H1 (cell line): ENCODE data around the gene ADSS1. TPM values are rescaled to one million over a fixed set of nuclear protein-coding genes. Genes with fewer than 3 reads are reported as not detected.

Experiments used
- CTCF ChIA-PET: fragments of 300-600 bp; sonication (Branson Sonifier 250); formaldehyde crosslinking; loops from one replicate; lab custom pipeline; 2021; ENCODE audit not compliant: partially characterized antibody; lab: Charles Lee
- POLR2A ChIA-PET: fragments of 300-600 bp; sonication (Branson Sonifier 250); formaldehyde crosslinking; loops from one replicate; lab custom pipeline; 2021; ENCODE audit warnings: inconsistent platforms; ENCODE audit not compliant: partially characterized antibody; lab: Charles Lee
- DNase-seq, 2 experiments: peaks; one replicate each; pipeline versions ENCODE4 v3.0.0 to v3.0.0-alpha.2; 2010 to 2022; ENCODE audit warnings: low spot score in 2 of 2, low read depth in 1 of 2, mixed read lengths in 1 of 2
- FAIRE-seq: peaks from 2 replicates; lab custom pipeline; 2011; peaks lifted over from hg19 to GRCh38; lab: Jason Lieb, UNC
- H2AFZ ChIP-seq: 2 replicates; pipeline ENCODE4 v1.8.1; 2012; ENCODE audit warnings: low read length, inconsistent platforms
- H2AK5ac ChIP-seq: 2 replicates; pipeline ENCODE4 v1.6.1; 2013; ENCODE audit warnings: low read depth, low read length
- H2BK120ac ChIP-seq: replicated peaks from 2 replicates; pipeline ENCODE3; 2013; ENCODE audit warnings: low read depth, low read length, inconsistent platforms
- H2BK12ac ChIP-seq: 2 replicates; pipeline ENCODE4 v1.6.1; 2013; ENCODE audit warnings: low read depth, low read length
- H2BK15ac ChIP-seq: 2 replicates; pipeline ENCODE4 v1.6.1; 2013; ENCODE audit warnings: low read length
- H2BK20ac ChIP-seq: 2 replicates; pipeline ENCODE4 v1.6.1; 2013; ENCODE audit warnings: low read length
- H2BK5ac ChIP-seq: 2 replicates; pipeline ENCODE4 v1.6.1; 2013; ENCODE audit warnings: low read depth, low read length
- H3K14ac ChIP-seq: 2 replicates; pipeline ENCODE4 v1.6.1; 2013; ENCODE audit warnings: inconsistent platforms; ENCODE audit not compliant: insufficient read length
- H3K18ac ChIP-seq: 2 replicates; pipeline ENCODE4 v1.6.1; 2013; ENCODE audit warnings: low read length; ENCODE audit errors: extremely low read depth
- H3K23ac ChIP-seq: 2 replicates; pipeline ENCODE4 v1.6.1; 2013; ENCODE audit warnings: inconsistent platforms; ENCODE audit not compliant: insufficient read length
- H3K23me2 ChIP-seq: 2 replicates; pipeline ENCODE4 v1.6.1; 2013; ENCODE audit warnings: low read depth, low read length
- H3K27ac ChIP-seq: 2 replicates; pipeline ENCODE4 v1.6.1; 2011; ENCODE audit warnings: low read depth, low read length, inconsistent platforms
- H3K27me3 ChIP-seq, 4 experiments: replicated peaks in 1 of 4; 1 replicate in 1 of 4; 2 replicates in 3 of 4; pipeline versions ENCODE4 v1.6.1 to v1.8.1; 2011 to 2013; ENCODE audit warnings: low read length in 3 of 4, mild to moderate bottlenecking in 3 of 4, inconsistent platforms in 2 of 4, mixed read lengths in 2 of 4, moderate library complexity in 1 of 4; ENCODE audit not compliant: control insufficient read depth in 3 of 4, insufficient read depth in 3 of 4; ENCODE audit errors: extremely low read depth in 1 of 4
- H3K36me3 ChIP-seq, 4 experiments: 2 replicates each; pipeline versions ENCODE4 v1.6.1 to v1.8.1; 2011 to 2013; ENCODE audit warnings: mild to moderate bottlenecking in 4 of 4, low read length in 3 of 4, moderate library complexity in 2 of 4, control low read depth in 1 of 4, inconsistent platforms in 1 of 4; ENCODE audit not compliant: insufficient read depth in 4 of 4, control insufficient read depth in 2 of 4
- H3K4ac ChIP-seq: replicated peaks from 2 replicates; pipeline ENCODE3; 2013; ENCODE audit warnings: low read length, low read depth, mixed read lengths, inconsistent platforms; ENCODE audit not compliant: insufficient read length
- H3K4me1 ChIP-seq, 4 experiments: replicated peaks in 1 of 4; 1 replicate in 1 of 4; 2 replicates in 3 of 4; pipeline versions ENCODE4 v1.6.1 to v1.8.1; 2011 to 2013; ENCODE audit warnings: low read length in 3 of 4, inconsistent platforms in 2 of 4, mixed read lengths in 1 of 4; ENCODE audit not compliant: insufficient read depth in 4 of 4, control insufficient read depth in 3 of 4
- H3K4me2 ChIP-seq, 2 experiments: 2 replicates each; pipeline versions ENCODE4 v1.6.1 to v1.8.1; 2011 to 2013; ENCODE audit warnings: low read depth in 2 of 2, low read length in 2 of 2, control low read depth in 1 of 2, inconsistent platforms in 1 of 2, mild to moderate bottlenecking in 1 of 2; ENCODE audit not compliant: insufficient read depth in 1 of 2
- H3K4me3 ChIP-seq, 4 experiments: fragments of 200-600, 300-600 bp in 1 of 4; sonication (generic), shearing (Covaris generic), sonication (Bioruptor Twin) in 1 of 4; 2 replicates each; pipeline versions ENCODE4 v1.5.1 to v1.8.1; 2011 to 2016; ENCODE audit warnings: low read length in 4 of 4, low read depth in 3 of 4, control low read depth in 2 of 4, inconsistent platforms in 2 of 4, mild to moderate bottlenecking in 2 of 4, mixed read lengths in 1 of 4, moderate library complexity in 1 of 4; ENCODE audit not compliant: insufficient read depth in 2 of 4; ENCODE audit errors: extremely low read depth in 1 of 4
- H3K56ac ChIP-seq: replicated peaks from 2 replicates; pipeline ENCODE3; 2013; ENCODE audit warnings: low read depth, mild to moderate bottlenecking, mixed read lengths, low read length, inconsistent platforms; ENCODE audit not compliant: insufficient read length
- H3K79me1 ChIP-seq: 2 replicates; pipeline ENCODE4 v1.6.1; 2013; ENCODE audit warnings: low read depth, low read length, control low read depth
- H3K79me2 ChIP-seq, 2 experiments: 2 replicates each; pipeline versions ENCODE4 v1.6.1 to v1.8.1; 2012 to 2013; ENCODE audit warnings: low read length in 2 of 2, mild to moderate bottlenecking in 2 of 2, inconsistent platforms in 1 of 2; ENCODE audit not compliant: insufficient read depth in 2 of 2, control insufficient read depth in 1 of 2
- H3K9ac ChIP-seq, 4 experiments: replicated peaks in 1 of 4; 1 replicate in 1 of 4; 2 replicates in 3 of 4; pipeline versions ENCODE4 v1.6.1 to v1.8.1; 2011 to 2013; ENCODE audit warnings: low read depth in 3 of 4, low read length in 3 of 4, control low read depth in 2 of 4, mild to moderate bottlenecking in 2 of 4, moderate library complexity in 2 of 4, inconsistent platforms in 1 of 4; ENCODE audit errors: extremely low read depth in 1 of 4
- H3K9me3 ChIP-seq, 2 experiments: 2 replicates each; pipeline versions ENCODE4 v1.6.1 to v1.8.1; 2012 to 2013; ENCODE audit warnings: mild to moderate bottlenecking in 2 of 2, moderate library complexity in 2 of 2, control low read depth in 1 of 2, inconsistent platforms in 1 of 2, low read depth in 1 of 2, low read length in 1 of 2, mixed read lengths in 1 of 2; ENCODE audit not compliant: insufficient read depth in 2 of 2
- H4K20me1 ChIP-seq, 2 experiments: replicated peaks in 1 of 2; 2 replicates each; pipeline versions ENCODE3 to v1.8.1; 2011 to 2013; ENCODE audit warnings: inconsistent platforms in 2 of 2, low read length in 2 of 2, mild to moderate bottlenecking in 1 of 2; ENCODE audit not compliant: insufficient read depth in 2 of 2, control insufficient read depth in 1 of 2
- H4K5ac ChIP-seq: 2 replicates; pipeline ENCODE4 v1.6.1; 2013; ENCODE audit warnings: low read length, low read depth, mixed read lengths, inconsistent platforms; ENCODE audit not compliant: insufficient read length
- H4K8ac ChIP-seq: 2 replicates; pipeline ENCODE4 v1.8.0; 2013; ENCODE audit warnings: mild to moderate bottlenecking, moderate library complexity, low read length, inconsistent platforms; ENCODE audit not compliant: insufficient read depth; ENCODE audit errors: extremely low read depth
- H4K91ac ChIP-seq: replicated peaks from 2 replicates; pipeline ENCODE3; 2013; ENCODE audit warnings: low read length, mixed read lengths, inconsistent platforms; ENCODE audit not compliant: insufficient read length
- BACH1 ChIP-seq: IDR thresholded peaks from 2 replicates; pipeline ENCODE4 v1.6.1; 2012; ENCODE audit warnings: low read length, improper control_type of control experiment
- EGR1 ChIP-seq: IDR thresholded peaks from 2 replicates; pipeline ENCODE4 v1.6.1; 2011; ENCODE audit warnings: low read depth, low read length, borderline replicate concordance
- GTF2F1 ChIP-seq: IDR thresholded peaks from 2 replicates; pipeline ENCODE4 v1.6.1; 2012; ENCODE audit warnings: low read depth, low read length, improper control_type of control experiment, borderline replicate concordance
- JUND ChIP-seq: IDR thresholded peaks from 2 replicates; pipeline ENCODE4 v1.6.1; 2011; ENCODE audit warnings: mild to moderate bottlenecking, improper control_type of control experiment, low read length
- POLR2A ChIP-seq, 2 experiments: IDR thresholded peaks; 1 replicate in 1 of 2; 2 replicates in 1 of 2; pipeline ENCODE4 v1.6.1; 2011; ENCODE audit warnings: low read depth in 2 of 2, low read length in 2 of 2, mild to moderate bottlenecking in 2 of 2; ENCODE audit errors: control extremely low read depth in 1 of 2
- RBBP5 ChIP-seq: IDR thresholded peaks from 2 replicates; pipeline ENCODE4 v1.7.1; 2012; ENCODE audit warnings: low read depth, mild to moderate bottlenecking, inconsistent platforms, low read length, moderate library complexity, borderline replicate concordance
- SAP30 ChIP-seq: fragments of 300-600 bp; sonication (generic); IDR thresholded peaks from 2 replicates; pipeline ENCODE4 v1.7.1; 2012; ENCODE audit warnings: low read length, moderate library complexity, mild to moderate bottlenecking, inconsistent platforms; ENCODE audit not compliant: insufficient read depth, insufficient replicate concordance
- SP1 ChIP-seq: IDR thresholded peaks from 2 replicates; pipeline ENCODE4 v1.6.1; 2011; ENCODE audit warnings: low read depth, low read length
- SP4 ChIP-seq: IDR thresholded peaks from 2 replicates; pipeline ENCODE4 v1.6.1; 2012; ENCODE audit warnings: low read length, inconsistent platforms
- SRF ChIP-seq: IDR thresholded peaks from 2 replicates; pipeline ENCODE4 v1.6.1; 2011; ENCODE audit warnings: mild to moderate bottlenecking, low read depth, low read length, moderate library complexity
- SUZ12 ChIP-seq: fragments of 200-600 bp; sonication (generic); IDR thresholded peaks from 2 replicates; pipeline ENCODE4 v1.6.1; 2012; ENCODE audit warnings: mild to moderate bottlenecking, inconsistent platforms, low read length, moderate library complexity, mixed read lengths
- TAF7 ChIP-seq: optimal IDR thresholded peaks from 2 replicates; pipeline ENCODE3; 2011; ENCODE audit warnings: low read depth, mild to moderate bottlenecking, inconsistent platforms, low read length, moderate library complexity, borderline replicate concordance
- WGBS, 2 experiments: shearing (Covaris generic) in 1 of 2; methylation state at CpG; one replicate each; pipeline versions ENCODE4 v1.1.6 to v1.1.7; 2013 to 2015; ENCODE audit warnings: low lambda C conversion rate in 2 of 2, mixed read lengths in 2 of 2, inconsistent platforms in 1 of 2, low coverage in 1 of 2, missing lambda C conversion rate in 1 of 2; ENCODE audit not compliant: insufficient replicate concordance in 2 of 2, insufficient coverage in 1 of 2, insufficient read length in 1 of 2; ENCODE audit errors: extremely low coverage in 1 of 2, missing lambda C conversion rate in 1 of 2; 5-methylcytosine and 5-hydroxymethylcytosine counted together
- polyA plus RNA-seq, 7 experiments: library from polyadenylated mRNA; depleted of rRNA in 3 of 7; stranded (reverse) in 5 of 7; unstranded in 2 of 7; fragments of >200 nt in 5 of 7; fragments of 200-250 nt in 2 of 7; gene quantifications; 1 replicate in 5 of 7; 2 replicates in 1 of 7; 4 replicates in 1 of 7; pipeline versions ENCODE4 v1.2.1 to v1.2.3, GENCODE V29; 2011 to 2013; ENCODE audit warnings: missing spikeins in 2 of 7, mixed read lengths in 2 of 7
- total RNA-seq: library from RNA; stranded (reverse); fragmentation: NEBNext Ultra II Directional; extraction: Animal tissue kit (Norgen Biotek cat#: 25700); gene quantifications from 2 replicates; pipeline ENCODE4 v1.2.1, GENCODE V29; 2021
- TF ChIP-seq, protein P1 (sequence below): IDR thresholded peaks from 2 replicates; pipeline ENCODE4 v1.6.1; 2012; ENCODE audit warnings: low read length, inconsistent platforms

The ADSS1 gene
- total and polyA plus RNA-seq, 2 of the 8 experiments (the other 6 are each of a cell fraction or from before 2014, with no cell fraction given), result 7.1 to 7.9 TPM

DNA sequence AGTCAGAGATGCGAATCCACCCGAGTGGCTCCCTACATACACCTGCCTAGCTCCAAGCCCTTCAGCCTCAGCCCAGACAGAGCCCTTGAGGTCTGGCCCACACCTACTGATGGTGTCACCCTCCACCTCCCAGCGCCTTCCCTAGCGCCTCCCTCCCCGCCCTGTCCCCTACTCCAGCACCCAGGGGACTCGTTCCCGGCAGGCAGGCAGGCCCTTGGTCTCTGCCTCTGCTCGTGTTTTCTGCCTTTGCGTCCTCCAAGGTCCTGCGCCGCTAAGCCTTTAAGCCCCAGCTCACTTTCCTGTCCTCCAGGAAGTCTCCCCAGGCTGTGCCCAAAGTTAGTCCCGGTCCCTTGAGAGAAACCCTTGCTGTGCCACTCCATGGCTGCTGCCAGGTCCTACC is 21.9 kb upstream of the ADSS1 start:
- no peak overlapping the region for H3K56ac ChIP-seq
- 0 out of 2 replicates have a peak, but pooled peaks cover 2% of the 10 kb centered on the region for H3K79me1 ChIP-seq
- H2BK12ac ChIP-seq, result no peak overlapping the region
- no peak overlapping the region for H2BK20ac ChIP-seq
- no peak overlapping the region for H4K8ac ChIP-seq
- ChIA-PET POLR2A (interaction anchor here (1.1 to 2.1 kb wide), 5 partner anchors 11 to 34 kb away, joined by 3 to 7 read pairs (median 5); no protein-coding TSS in a partner anchor), CTCF (interaction anchor here (1.1 to 9.1 kb wide), 7 partner anchors 20 to 124 kb away, joined by 3 to 70 read pairs (median 4); no protein-coding TSS in a partner anchor)
- no peak overlapping the region for H3K23ac ChIP-seq
- H3K4me2 ChIP-seq, result no peak overlapping the region
- H3K18ac ChIP-seq, result no peak overlapping the region
- H2AFZ ChIP-seq, result no peak overlapping the region
- H3K79me2 ChIP-seq, result no peaks in the 10 kb centered on the region
- no peak overlapping the region for H3K9ac ChIP-seq
- no peaks in the 10 kb centered on the region for H3K27me3 ChIP-seq
- peaks cover 2 to 29% (median 12%) of the 10 kb centered on the region in 4 experiments; a peak in 6 of 8 replicates for H3K36me3 ChIP-seq
- no peak overlapping the region for H3K27ac ChIP-seq
- H2BK15ac ChIP-seq, result no peak overlapping the region
- FAIRE-seq, result no peak
- peaks cover 6 to 17% of the 10 kb centered on the region in 2 experiments for H3K9me3 ChIP-seq
- H3K4me1 ChIP-seq, result peaks cover 0 to 19% (median 14%) of the 10 kb centered on the region in 4 experiments; a peak in 5 of 7 replicates
- H3K14ac ChIP-seq, result no peak overlapping the region
- no peak overlapping the region for H3K4ac ChIP-seq
- H3K4me3 ChIP-seq, result no peak overlapping the region
- H3K23me2 ChIP-seq, result no peaks in the 10 kb centered on the region; the same call in 1 of the 2 replicates
- H2AK5ac ChIP-seq, result no peak overlapping the region
- H4K20me1 ChIP-seq, result peaks cover 1 to 38% of the 10 kb centered on the region in 2 experiments
- 96% methylated on average over 12 of the region's 12 CpGs; no CpG with 5 or more reads in 1 of the 2 experiments for WGBS, 2 experiments
- H2BK120ac ChIP-seq, result no peak overlapping the region
- no peak overlapping the region for H4K5ac ChIP-seq
- no peak for DNase-seq
- H2BK5ac ChIP-seq, result no peak overlapping the region
- H4K91ac ChIP-seq, result no peak overlapping the region
- TF ChIP-seq SP4 (no peak), TAF7 (no peak), EGR1 (no peak), SUZ12 (no peak), SP1 (no peak), BACH1 (no peak), RBBP5 (no peak), POLR2A (IDR thresholded peaks at IDR 0.05; ENCODE audit: control extremely low read depth in 1 of 2, low read depth in 2 of 2, low read length in 2 of 2) (no peak), JUND (no peak), SAP30 (no peak), SRF (no peak), GTF2F1 (no peak)
- TF ChIP-seq, protein P1, sequence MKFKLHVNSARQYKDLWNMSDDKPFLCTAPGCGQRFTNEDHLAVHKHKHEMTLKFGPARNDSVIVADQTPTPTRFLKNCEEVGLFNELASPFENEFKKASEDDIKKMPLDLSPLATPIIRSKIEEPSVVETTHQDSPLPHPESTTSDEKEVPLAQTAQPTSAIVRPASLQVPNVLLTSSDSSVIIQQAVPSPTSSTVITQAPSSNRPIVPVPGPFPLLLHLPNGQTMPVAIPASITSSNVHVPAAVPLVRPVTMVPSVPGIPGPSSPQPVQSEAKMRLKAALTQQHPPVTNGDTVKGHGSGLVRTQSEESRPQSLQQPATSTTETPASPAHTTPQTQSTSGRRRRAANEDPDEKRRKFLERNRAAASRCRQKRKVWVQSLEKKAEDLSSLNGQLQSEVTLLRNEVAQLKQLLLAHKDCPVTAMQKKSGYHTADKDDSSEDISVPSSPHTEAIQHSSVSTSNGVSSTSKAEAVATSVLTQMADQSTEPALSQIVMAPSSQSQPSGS, result no peak
